Lower lobe of right lung (tissue), 2 donors: Measurements from ENCODE around the gene TMEM141. TPM values are rescaled to one million over a fixed set of nuclear protein-coding genes. Genes with fewer than 3 reads are reported as not detected.

Experiments used
- ATAC-seq, 2 donors: fragments of 200-7000 bp; cut with Tn5 transposase; one replicate each; pipeline ENCODE4 v1.9.1; 2020 to 2022; ENCODE audit warnings: mild to moderate bottlenecking in 2 of 2, moderate library complexity in 2 of 2
- DNase-seq: peaks from one replicate; pipeline ENCODE4 v3.0.0-alpha.2; 2020
- H3K27ac ChIP-seq: fragments of 200-600 bp; one replicate; pipeline ENCODE4 v1.8.0; 2022
- H3K27me3 ChIP-seq: fragments of 200-600 bp; one replicate; pipeline ENCODE4 v1.8.0; 2022; ENCODE audit warnings: low read depth
- H3K36me3 ChIP-seq: fragments of 200-600 bp; one replicate; pipeline ENCODE4 v1.8.0; 2022; ENCODE audit warnings: mild to moderate bottlenecking
- H3K4me1 ChIP-seq: fragments of 200-600 bp; one replicate; pipeline ENCODE4 v1.8.0; 2022
- H3K4me3 ChIP-seq: fragments of 200-600 bp; one replicate; pipeline ENCODE4 v1.8.0; 2022; ENCODE audit warnings: mild to moderate bottlenecking
- H3K9me3 ChIP-seq: fragments of 200-600 bp; one replicate; pipeline ENCODE4 v1.8.0; 2022
- CTCF ChIP-seq: fragments of 200-600 bp; IDR thresholded peaks from one replicate; pipeline ENCODE4 v1.8.0; 2022; ENCODE audit warnings: antibody characterized with exemption, mild to moderate bottlenecking
- intact Hi-C: fragments of 100-400 bp; cut with DNase I; formaldehyde crosslinking; loops from one replicate; pipeline ENCODE4 v1.11.0; 2022
- total RNA-seq: library from RNA; stranded (reverse); fragmentation: NEBNext Ultra II Directional; extraction: Animal tissue kit (Norgen Biotek cat#: 25700); gene quantifications from one replicate; pipeline ENCODE4 v1.2.1, GENCODE V29; 2021
- donor health status: DM: no; HTN: yes; CAD: no; lungs with severe emphysema.

TMEM141 gene
- total RNA-seq, 1 donor from 2014 or later: 57.2 TPM

DNA sequence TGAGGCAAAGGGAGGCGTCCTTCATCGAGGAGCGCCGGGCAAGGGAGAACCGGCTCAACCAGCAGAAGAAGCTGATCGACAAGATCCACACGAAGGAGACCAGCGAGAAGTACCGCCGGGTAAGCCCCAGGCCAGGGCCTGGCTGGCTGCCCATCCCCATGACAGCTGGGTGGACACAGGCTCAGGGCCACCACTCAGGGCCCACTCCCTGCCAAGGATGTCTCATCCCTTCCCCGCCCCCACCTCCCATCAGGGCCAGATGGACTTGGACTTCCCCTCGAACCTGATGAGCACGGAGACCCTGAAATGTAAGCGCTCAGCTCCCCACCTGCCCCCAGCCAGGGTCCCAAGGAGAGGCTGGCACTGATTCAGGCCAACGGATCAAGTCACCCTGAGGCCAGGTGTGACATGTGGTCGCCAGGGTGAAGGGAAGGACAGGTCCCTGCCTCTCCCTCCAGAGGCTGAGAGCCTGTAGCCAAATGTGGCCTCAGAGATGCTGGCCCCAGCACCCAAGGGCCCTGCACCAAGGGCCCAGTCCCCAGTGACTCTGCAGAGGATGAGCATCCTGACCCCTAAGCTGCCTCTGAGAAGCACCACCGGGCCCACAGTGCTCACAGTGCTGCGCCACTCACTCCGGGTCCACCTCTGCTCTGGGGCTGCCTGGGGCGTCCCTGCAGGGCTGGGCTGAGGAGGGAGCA, 13.5 kb downstream of the TMEM141 start:
- Histone ChIP-seq H3K4me1 (peaks cover 46% of the 10 kb centered on the region), H3K36me3 (peaks cover 1% of the 10 kb centered on the region), H3K4me3 (no peak overlapping the region), H3K27me3 (peaks cover 26% of the 10 kb centered on the region), H3K9me3 (no peaks in the 10 kb centered on the region), H3K27ac (no peak overlapping the region)
- no peak for TF ChIP-seq CTCF
- intact Hi-C loops: no loop called here
- DNase-seq: no peak
- ATAC-seq: no peak

GRCh38 chr9:136805207-136805740, 14.1 kb downstream of the TMEM141 start:
- peaks cover 46% of the 10 kb centered on the region for H3K4me1 ChIP-seq
- H3K9me3 ChIP-seq: no peaks in the 10 kb centered on the region
- peaks cover 20% of the 10 kb centered on the region for H3K27me3 ChIP-seq
- H3K4me3 ChIP-seq: no peak overlapping the region
- intact Hi-C loops: no loop called here
- no peak for TF ChIP-seq CTCF
- H3K27ac ChIP-seq: no peak overlapping the region
- DNase-seq (no peak), ATAC-seq (no peak)
- peaks cover 8% of the 10 kb centered on the region for H3K36me3 ChIP-seq

DNA sequence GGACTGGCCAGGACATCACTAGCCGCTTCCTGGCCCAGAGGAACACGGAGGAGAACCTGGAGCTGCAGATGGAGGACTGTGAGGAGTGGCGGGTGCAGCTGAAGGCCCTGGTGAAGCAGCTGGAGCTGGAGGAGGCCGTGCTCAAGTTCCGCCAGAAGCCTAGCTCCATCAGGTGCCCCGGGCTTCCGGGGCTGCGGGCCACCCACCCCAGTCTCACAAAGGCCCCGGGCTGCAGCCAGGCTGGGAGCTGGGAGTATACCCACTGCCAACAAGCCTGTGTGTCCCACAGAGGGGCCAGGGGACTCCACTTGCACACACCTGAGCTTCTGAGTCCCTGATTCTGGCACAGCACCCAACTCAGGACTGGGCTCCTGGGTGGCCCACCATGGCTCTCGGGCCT, 14.9 kb downstream of the TMEM141 start:
- peaks cover 12% of the 10 kb centered on the region for H3K27me3 ChIP-seq
- no peak overlapping the region for H3K4me3 ChIP-seq
- ATAC-seq (no peak), DNase-seq (no peak)
- H3K9me3 ChIP-seq: no peaks in the 10 kb centered on the region
- TF ChIP-seq CTCF: no peak
- peaks cover 12% of the 10 kb centered on the region for H3K36me3 ChIP-seq
- intact Hi-C loops: no loop called here
- H3K4me1 ChIP-seq: peaks cover 41% of the 10 kb centered on the region
- no peak overlapping the region for H3K27ac ChIP-seq

GRCh38 chr9:136806631-136807201, 15.6 kb downstream of the TMEM141 start:
- Histone ChIP-seq H3K27ac (peak overlapping the region; percentile 92), H3K4me1 (peaks cover 34% of the 10 kb centered on the region), H3K9me3 (no peaks in the 10 kb centered on the region), H3K36me3 (peaks cover 12% of the 10 kb centered on the region), H3K27me3 (peaks cover 6% of the 10 kb centered on the region), H3K4me3 (peak overlapping the region; percentile 92)
- ATAC-seq (no peak), DNase-seq (no peak)
- TF ChIP-seq CTCF: no peak
- intact Hi-C loops: no loop called here

DNA sequence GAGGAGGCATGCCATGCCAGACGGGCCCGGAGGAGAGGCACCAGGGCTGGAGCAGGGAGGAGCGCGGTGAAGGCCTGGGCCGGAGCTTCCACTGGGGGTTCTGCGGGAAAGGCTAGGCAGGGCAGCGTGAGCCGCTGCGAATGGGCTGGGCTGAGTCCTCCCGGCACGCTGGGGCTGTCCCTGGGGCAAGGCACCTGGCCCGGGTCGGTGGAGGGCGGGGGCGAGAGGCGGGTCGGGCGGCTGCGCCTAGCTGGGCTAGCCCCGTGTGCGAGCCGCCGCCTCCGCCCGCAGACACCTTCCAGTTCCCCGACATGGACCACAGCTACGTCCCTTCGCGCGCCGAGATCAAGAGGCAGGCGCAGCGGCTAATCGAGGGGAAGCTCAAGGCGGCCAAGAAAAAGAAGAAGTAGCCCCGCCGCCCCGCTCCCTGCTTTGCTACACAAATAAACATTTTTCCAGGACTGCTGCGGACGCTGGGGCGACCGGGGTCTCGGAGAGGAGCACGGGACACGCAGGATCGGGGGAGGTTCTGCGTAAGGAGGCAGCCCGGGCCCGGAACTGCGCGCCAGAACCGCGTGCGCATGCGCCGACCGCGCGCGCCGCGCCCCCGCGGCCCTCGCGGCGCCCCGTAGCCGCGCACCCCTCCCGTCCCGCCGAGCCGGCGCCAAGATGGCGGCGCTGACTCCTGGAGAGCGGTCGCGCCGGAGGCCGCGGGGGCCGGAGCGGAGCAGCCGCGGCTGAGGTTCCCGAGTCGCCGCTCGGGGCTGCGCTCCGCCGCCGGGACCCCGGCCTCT, 16.3 kb downstream of the TMEM141 start, which contains the start of gene RABL6:
TSS of gene RABL6 (plus strand) at position 668 of the 794 bp plus-strand sequence. CDS start 249 bp downstream, outside the sequence.
- DNase-seq: peak; percentile 83
- H3K36me3 ChIP-seq: peaks cover 12% of the 10 kb centered on the region
- no peak for TF ChIP-seq CTCF
- H3K27me3 ChIP-seq: peaks cover under 1% of the 10 kb centered on the region
- intact Hi-C loops: no loop called here
- peak; percentile 92 to 93 for ATAC-seq
- H3K4me3 ChIP-seq: peak within 1 kb of the TSS; percentile 92
- no peaks in the 10 kb centered on the region for H3K9me3 ChIP-seq
- H3K4me1 ChIP-seq: peaks cover 34% of the 10 kb centered on the region
- H3K27ac ChIP-seq: peak within 1 kb of the TSS; percentile 92
